SK-N-MC (cell line): ENCODE results near the gene NDUFB7.
"Not testable (repeated sequence)": the region's sequence is repeated elsewhere in the genome, so short reads cannot be mapped to it uniquely, and the experiment has no call there.

Experiments used
- DNase-seq: peaks from one replicate; pipeline ENCODE4 v3.0.0-alpha.2; 2011; ENCODE audit warnings: low read depth, low spot score
- H3K27ac ChIP-seq: fragments of 200-600 bp; sonication (generic); 2 replicates; pipeline ENCODE4 v1.5.1; 2016; ENCODE audit warnings: mixed run types
- H3K36me3 ChIP-seq: fragments of 200-600 bp; sonication (generic); 2 replicates; pipeline ENCODE4 v1.6.1; 2017; ENCODE audit warnings: antibody characterized with exemption, low read length, mixed read lengths; ENCODE audit not compliant: insufficient read depth
- H3K4me3 ChIP-seq: fragments of 200-600 bp; sonication (generic); 2 replicates; pipeline ENCODE4 v1.5.1; 2016
- H3K9ac ChIP-seq: fragments of 200-600 bp; sonication (generic); 2 replicates; pipeline ENCODE4 v1.8.0; 2017; ENCODE audit warnings: mixed run types, mixed read lengths; ENCODE audit not compliant: insufficient read length
- H3K9me3 ChIP-seq: fragments of 200-600 bp; sonication (generic); 2 replicates; pipeline ENCODE4 v1.6.1; 2017; ENCODE audit warnings: low read depth, mild to moderate bottlenecking, antibody characterized with exemption, low read length, moderate library complexity, mixed read lengths
- EZH2 ChIP-seq: fragments of 200-600 bp; sonication (generic); IDR thresholded peaks from one replicate; pipeline ENCODE4 v1.6.1; 2017; ENCODE audit warnings: antibody characterized with exemption
- FOXP2 ChIP-seq: optimal IDR thresholded peaks from 2 replicates; pipeline ENCODE3; 2011; ENCODE audit warnings: mild to moderate bottlenecking, moderate library complexity; ENCODE audit not compliant: insufficient read depth; ENCODE audit errors: extremely low read length, control extremely low read depth
- POLR2AphosphoS5 ChIP-seq: IDR thresholded peaks from 2 replicates; pipeline ENCODE4 v1.6.1; 2012; ENCODE audit warnings: mild to moderate bottlenecking, low read depth, low read length, borderline replicate concordance

Gene NDUFB7

DNA sequence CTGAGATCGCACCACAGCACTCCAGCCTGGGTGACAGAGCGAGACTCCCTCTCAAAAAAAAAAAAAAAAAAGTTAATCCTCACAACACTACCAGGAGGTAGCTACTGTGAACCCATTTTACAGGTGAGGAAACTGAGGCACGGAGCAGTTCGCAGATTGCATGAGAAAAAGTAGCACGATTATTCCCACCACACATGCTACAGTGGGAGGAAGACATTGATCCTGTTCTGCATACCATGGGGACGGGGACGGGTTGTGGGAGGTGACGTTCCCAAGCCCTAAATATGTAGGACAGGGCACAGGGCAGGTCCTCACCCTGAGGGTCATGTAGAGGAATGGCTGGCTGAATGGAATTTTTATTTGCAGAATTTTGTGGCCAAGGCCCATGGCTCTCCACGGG lies 34.8 kb upstream of the NDUFB7 start:
- Histone ChIP-seq H3K4me3 (no peak overlapping the region), H3K36me3 (no peaks in the 10 kb centered on the region), H3K9me3 (no peaks in the 10 kb centered on the region), H3K27ac (no peak overlapping the region), H3K9ac (no peak overlapping the region)
- no peak for TF ChIP-seq FOXP2
- TF ChIP-seq POLR2AphosphoS5, result no peak
- no peak for DNase-seq

DNA sequence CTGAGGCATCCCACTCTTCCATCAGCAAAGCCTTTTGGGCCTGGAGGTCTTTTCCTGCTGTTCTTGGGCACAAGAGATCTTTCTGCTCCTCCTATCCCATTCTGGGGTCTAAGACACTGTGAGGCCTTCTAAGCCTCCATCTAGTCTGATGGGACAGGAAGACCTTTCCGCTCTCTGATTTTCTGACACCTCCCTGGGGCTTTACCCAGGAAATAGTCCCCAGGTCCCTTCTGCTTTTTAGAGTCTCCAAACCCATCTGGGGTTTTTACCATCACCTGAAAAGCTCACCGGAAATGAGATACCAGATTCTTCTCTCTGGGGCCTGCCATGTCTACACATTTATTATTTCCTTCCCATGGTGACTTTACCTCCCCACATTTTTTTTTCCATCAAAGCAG lies 32.1 kb upstream of the NDUFB7 start:
- no peak overlapping the region for H3K27ac ChIP-seq
- DNase-seq, result no peak
- no peaks in the 10 kb centered on the region for H3K36me3 ChIP-seq
- no peak for TF ChIP-seq FOXP2
- no peak for TF ChIP-seq EZH2
- no peak for TF ChIP-seq POLR2AphosphoS5
- no peak overlapping the region for H3K9ac ChIP-seq
- no peaks in the 10 kb centered on the region for H3K9me3 ChIP-seq
- H3K4me3 ChIP-seq, result no peak overlapping the region

DNA sequence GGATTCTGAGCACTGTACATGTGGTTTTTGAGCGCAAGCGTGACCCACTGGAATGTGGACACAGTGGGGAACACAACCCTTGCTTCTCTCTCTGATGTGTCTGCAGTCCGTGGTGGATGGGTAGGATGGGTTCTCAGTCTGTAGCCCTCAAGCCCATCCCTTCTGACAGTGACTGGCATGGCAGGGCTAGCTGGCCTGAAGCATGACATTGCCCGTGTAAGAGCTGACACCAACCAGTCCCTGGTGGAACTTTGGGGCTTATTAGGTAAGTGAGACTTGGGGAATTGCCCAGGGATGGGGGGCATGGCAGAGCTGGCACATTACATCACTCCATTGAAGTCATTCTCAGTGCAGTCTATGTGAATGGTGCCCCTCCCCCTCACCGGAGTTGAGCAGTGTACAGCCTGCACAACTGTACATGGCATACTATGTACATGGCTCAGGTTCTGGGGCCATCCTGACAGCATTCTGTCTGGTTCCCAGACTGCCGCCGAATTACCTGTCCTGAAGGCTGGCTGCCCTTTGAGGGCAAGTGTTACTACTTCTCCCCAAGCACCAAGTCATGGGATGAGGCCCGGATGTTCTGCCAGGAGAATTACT lies 27.8 kb upstream of the NDUFB7 start:
- Histone ChIP-seq H3K4me3 (no peak overlapping the region), H3K27ac (no peak overlapping the region), H3K36me3 (no peaks in the 10 kb centered on the region), H3K9ac (no peak overlapping the region), H3K9me3 (no peaks in the 10 kb centered on the region)
- TF ChIP-seq POLR2AphosphoS5 (no peak), EZH2 (no peak), FOXP2 (no peak)
- no peak for DNase-seq

DNA sequence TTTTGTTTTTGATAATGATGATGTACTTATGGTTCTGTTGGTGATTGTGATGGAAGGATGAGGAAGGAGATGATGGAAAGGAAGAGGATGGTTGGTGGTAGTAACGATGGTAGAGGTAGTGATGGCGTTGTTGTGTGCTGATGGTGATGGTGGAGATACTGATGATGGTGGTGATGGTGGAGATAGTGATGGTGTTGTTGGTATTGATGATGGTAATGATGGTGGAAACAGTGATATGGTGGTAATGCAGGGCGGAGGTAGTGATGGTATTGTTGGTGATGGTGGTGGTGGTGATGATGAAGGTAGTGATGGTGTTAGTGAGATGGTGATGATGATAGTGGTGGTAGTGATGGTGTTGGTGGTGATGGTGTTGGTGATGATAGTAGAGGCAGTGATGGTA lies 23.7 kb upstream of the NDUFB7 start:
- Histone ChIP-seq H3K9me3 (no peaks in the 10 kb centered on the region), H3K27ac (no peak overlapping the region), H3K36me3 (no peaks in the 10 kb centered on the region), H3K4me3 (no peak overlapping the region), H3K9ac (no peak overlapping the region)
- DNase-seq, result no peak
- TF ChIP-seq EZH2 (no peak), FOXP2 (no peak), POLR2AphosphoS5 (no peak)

DNA sequence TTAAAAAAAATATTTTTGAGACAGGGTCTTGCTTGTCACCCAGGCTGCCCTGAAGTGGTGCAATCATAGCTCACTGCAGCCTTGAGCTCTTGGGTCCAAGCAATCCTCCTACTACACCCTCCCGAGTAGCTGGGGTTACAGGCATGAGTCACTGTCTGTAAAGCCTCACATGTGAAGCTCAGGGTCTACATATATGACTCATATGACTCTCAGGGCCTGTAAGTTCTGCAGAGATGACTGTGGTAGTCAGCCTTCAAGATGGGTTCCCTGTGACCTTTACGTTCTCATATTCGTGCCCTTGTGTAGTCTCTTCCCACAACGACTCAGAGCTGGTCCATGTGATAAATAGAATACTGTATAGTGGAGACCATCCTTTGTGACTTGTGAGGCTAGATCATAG lies 17.6 kb upstream of the NDUFB7 start:
- not testable (repeated sequence) for H3K9me3 ChIP-seq, H3K9ac ChIP-seq, DNase-seq, H3K36me3 ChIP-seq, H3K27ac ChIP-seq, H3K4me3 ChIP-seq

DNA sequence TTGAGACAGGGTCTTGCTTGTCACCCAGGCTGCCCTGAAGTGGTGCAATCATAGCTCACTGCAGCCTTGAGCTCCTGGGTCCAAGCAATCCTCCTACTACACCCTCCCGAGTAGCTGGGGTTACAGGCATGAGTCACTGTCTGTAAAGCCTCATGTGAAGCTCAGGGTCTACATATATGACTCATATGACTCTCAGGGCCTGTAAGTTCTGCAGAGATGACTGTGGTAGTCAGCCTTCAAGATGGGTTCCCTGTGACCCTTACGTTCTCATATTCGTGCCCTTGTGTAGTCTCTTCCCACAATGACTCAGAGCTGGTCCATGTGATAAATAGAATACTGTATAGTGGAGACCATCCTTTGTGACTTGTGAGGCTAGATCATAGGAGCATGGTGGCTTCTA lies 13.3 kb upstream of the NDUFB7 start:
- not testable (repeated sequence) for H3K9ac ChIP-seq, DNase-seq, H3K27ac ChIP-seq, H3K4me3 ChIP-seq, H3K36me3 ChIP-seq, H3K9me3 ChIP-seq

DNA sequence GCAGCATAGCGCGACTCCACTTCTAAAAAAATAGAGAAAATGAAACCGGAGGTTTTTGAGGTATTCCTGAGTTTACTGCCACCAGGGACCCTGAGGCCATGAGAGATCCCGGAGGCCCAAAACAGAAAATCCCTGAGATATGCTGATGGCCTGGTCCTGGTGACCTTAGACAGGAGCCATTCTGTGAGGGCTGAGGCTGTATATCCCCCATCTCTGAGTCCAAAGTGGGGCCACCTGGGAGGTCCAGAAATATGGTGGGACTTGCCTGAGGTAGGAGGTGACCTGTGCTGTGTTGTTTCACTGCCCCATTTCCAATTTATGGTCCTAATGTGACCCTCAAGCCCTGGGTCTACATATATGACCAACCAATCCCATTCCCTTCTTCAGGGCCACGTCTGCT lies 12.5 kb upstream of the NDUFB7 start:
- H3K27ac ChIP-seq, result not testable (repeated sequence)

DNA sequence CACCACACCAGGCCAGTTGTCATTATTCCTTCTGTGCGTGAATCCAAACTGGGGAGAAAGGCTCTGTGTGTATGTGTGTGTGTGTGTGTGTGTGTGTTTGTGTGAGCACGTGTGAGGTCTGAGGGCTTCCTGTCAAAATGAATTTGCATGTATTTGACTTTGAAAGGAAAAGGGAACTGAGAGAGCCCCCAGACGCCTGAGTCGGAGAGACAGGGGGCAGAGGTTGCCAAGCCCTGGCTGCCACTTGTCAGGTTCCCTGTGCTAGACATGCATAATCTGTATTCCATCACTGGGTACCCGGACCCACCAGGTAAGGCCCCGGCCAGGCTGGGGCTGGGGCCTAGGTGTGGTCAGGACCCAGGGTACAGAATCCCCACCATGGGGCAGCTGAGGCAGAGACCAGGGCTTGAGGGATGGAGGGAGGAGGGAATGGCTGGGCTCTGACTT lies 11.1 kb upstream of the NDUFB7 start, which contains the start of gene CLEC17A:
Gene CLEC17A, plus strand, starts transcription at position 191 of the 447 bp plus-strand sequence. Its CDS starts 77 bp downstream, at position 268.
- no peak within 1 kb of the TSS for H3K4me3 ChIP-seq
- no peaks in the 10 kb centered on the region for H3K36me3 ChIP-seq
- TF ChIP-seq POLR2AphosphoS5, result no peak
- no peak for TF ChIP-seq EZH2
- no peak for TF ChIP-seq FOXP2
- no peak within 1 kb of the TSS for H3K9ac ChIP-seq
- no peaks in the 10 kb centered on the region for H3K9me3 ChIP-seq
- no peak within 1 kb of the TSS for H3K27ac ChIP-seq
- no peak for DNase-seq

More for the DNA sequence above, 12.5 kb upstream of the NDUFB7 start:
- not testable (repeated sequence) for H3K9ac ChIP-seq, H3K9me3 ChIP-seq, H3K36me3 ChIP-seq, H3K4me3 ChIP-seq, DNase-seq

DNA sequence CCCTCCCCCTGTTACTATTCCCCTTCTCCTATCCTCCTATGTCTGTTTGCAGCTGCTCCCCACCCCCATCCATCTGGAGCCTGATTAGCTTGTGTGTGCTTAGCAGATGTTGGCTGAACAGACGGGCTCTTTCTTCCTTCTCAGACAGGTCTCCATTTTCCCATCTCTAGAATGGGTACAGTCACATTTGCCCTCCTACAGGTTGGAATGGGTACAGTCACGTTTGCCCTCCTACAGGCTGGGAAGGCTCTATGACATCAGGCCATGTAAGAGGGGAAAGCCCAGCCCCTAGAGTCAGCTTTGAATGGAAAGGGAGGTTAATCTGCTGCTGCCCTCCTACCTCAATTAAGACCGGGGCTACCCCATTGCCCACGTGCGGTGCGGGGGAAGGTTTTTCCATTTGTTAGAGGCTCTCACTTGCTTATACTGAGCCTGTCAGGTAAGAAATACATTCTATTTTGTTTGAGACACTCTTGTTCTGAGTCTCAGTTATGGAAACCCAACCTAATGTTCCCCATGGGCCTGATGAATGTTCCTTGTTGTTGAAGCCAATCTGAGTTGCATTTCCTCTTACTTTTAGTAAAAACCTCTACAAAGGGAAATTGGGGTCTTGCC lies 8.9 kb upstream of the NDUFB7 start:
- no peak overlapping the region for H3K27ac ChIP-seq
- H3K9ac ChIP-seq, result no peak overlapping the region
- TF ChIP-seq FOXP2, result no peak
- no peak for TF ChIP-seq POLR2AphosphoS5
- no peak for TF ChIP-seq EZH2
- H3K4me3 ChIP-seq, result no peak overlapping the region
- H3K36me3 ChIP-seq, result no peaks in the 10 kb centered on the region
- DNase-seq, result no peak
- H3K9me3 ChIP-seq, result no peaks in the 10 kb centered on the region
